Left ventricle myocardium superior (tissue), 1 donor: ENCODE results near the gene NMRK2. TPM values are rescaled to one million over a fixed set of nuclear protein-coding genes. Genes with fewer than 3 reads are reported as not detected.
"Not testable (repeated sequence)": the region's sequence is repeated elsewhere in the genome, so short reads cannot be mapped to it uniquely, and the experiment has no call there.

Experiments used
- ATAC-seq: fragments of 200-7000 bp; cut with Tn5 transposase; one replicate; pipeline ENCODE4 v1.9.1; 2020; ENCODE audit warnings: mild to moderate bottlenecking, moderate library complexity
- DNase-seq: peaks from one replicate; pipeline ENCODE4 v3.0.0-alpha.2; 2020
- intact Hi-C: fragments of 100-400 bp; cut with micrococcal nuclease; formaldehyde crosslinking; loops from one replicate; pipeline ENCODE4 v1.11.0; 2022
- long read RNA-seq: library from polyadenylated mRNA; unstranded; transcript quantifications from one replicate; pipeline ENCODE4 v2.0.0, GENCODE V29; 2021
- total RNA-seq: library from RNA; stranded (reverse); fragmentation: NEBNext Ultra II Directional; extraction: Animal tissue kit (Norgen Biotek cat#: 25700); gene quantifications from one replicate; pipeline ENCODE4 v1.2.1, GENCODE V29; 2021
- donor health status: DM: no; HTN: yes; CAD: no; lungs with severe emphysema.

NMRK2 gene, protein sequence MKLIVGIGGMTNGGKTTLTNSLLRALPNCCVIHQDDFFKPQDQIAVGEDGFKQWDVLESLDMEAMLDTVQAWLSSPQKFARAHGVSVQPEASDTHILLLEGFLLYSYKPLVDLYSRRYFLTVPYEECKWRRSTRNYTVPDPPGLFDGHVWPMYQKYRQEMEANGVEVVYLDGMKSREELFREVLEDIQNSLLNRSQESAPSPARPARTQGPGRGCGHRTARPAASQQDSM
- 1,046 TPM for total RNA-seq
- long read RNA-seq, transcript NMRK2-202 (7 exons, 869 nt): major isoform, 12 of 1,281 reads
- long read RNA-seq, partial matches to known transcripts: 1,181 of 1,281 reads
- long read RNA-seq, other reads (novel, unspliced or antisense): 88 of 1,281 reads

DNA sequence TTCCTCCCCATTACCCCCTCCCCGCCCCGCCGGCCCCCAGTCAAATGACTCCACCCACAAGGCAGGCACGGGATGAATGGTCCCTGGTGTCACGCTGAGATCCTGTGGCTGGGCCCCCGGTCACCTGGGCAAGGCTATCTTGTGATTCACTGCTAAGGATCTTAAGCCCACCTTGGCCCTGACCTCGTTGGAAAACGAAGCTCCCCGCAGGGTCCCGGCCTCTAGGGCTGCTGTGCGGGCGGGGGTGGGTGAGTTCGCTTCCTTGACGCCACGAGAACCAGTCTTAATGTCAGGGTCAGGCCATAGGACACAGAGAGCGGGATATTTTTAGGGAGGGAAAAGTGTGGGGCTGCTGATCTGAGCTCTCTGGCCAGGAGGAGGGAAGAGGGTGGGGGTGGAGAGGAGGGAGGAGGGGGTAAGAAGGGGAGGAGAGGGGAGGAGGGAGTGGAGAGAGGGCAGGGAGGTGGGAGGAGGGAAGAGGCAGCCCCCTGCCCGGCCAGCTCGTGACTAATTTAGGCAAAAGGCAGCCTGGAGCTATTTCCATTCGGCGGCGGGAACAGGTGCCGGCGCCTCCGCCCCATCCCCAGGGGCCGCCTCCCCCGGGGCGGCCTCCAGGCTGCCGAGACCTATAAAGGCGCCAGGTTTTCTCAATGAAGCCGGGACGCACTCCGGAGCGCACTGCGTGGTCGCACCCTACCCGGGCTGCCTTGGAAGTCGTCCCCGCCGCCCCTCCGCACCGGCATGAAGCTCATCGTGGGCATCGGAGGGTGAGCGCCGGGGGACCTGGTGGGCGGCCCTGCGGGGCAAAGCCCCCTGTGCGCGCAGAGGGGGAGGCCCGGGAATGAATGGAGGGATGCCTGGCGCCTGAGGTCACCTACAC lies at the start of gene NMRK2:
NMRK2 (plus strand) TSS at position 139 of the 880 bp plus-strand sequence; CDS start at position 742, 603 bp downstream.
- ATAC-seq (peak; percentile 65), DNase-seq (peak; percentile 84)
- intact Hi-C loops: no loop called here

DNA sequence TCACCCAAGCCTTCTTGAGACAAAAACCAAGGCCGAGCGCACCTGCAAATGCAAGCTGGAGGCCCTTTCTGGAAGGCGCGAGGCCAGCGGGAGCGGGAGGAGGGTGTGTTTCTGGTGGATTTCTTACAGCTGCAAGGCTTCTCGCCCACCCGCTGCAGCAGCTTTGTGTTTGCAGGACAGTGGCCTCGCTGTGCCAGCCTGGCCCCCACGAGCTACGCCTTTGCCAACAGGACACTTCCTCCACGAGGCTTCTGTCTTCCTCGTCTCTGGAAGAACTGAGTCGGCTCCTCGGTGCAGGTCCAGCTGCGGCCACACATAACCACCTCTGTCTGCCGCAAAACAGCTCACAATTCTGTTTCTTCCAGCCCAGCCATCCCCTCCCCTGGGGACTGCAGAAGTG lies 42.3 kb upstream of the NMRK2 start:
- intact Hi-C loops: no loop called here

DNA sequence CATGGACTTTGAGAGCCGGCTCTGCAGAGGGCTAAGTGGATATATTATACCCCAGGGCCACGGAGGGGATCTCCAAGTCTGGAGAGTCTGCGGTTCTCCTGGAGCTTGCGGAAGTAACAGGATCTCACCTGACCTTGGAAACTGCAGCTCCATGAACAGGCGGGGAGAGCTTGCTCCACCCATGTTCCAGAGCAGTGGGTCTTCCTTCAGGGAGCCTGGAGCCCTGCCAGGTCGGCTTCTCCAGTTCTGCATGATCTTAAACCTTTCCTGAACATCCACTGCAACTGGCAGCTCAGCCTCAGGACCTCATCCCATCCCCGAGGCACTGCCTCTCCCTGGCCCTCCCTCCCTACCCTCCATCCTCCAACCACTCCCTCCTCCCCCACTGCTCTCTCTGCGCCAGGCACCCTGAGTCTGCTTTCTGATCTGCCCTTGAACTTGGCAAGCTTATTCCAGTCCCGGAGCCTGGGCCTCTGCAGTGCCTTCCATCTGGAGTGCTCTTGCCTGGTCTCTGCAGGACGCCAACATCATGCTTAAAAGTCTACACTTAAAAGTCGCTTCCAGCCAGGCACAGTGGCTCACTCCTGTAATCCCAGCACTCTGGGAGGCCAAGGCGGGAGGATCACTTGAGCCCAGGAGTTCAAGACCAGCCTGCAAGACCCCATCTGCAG lies 39.2 kb upstream of the NMRK2 start:
- intact Hi-C loops: no loop called here
- peak; percentile 87 for ATAC-seq

More for the DNA sequence above, 42.3 kb upstream of the NMRK2 start:
- ATAC-seq (no peak), DNase-seq (no peak)

DNA sequence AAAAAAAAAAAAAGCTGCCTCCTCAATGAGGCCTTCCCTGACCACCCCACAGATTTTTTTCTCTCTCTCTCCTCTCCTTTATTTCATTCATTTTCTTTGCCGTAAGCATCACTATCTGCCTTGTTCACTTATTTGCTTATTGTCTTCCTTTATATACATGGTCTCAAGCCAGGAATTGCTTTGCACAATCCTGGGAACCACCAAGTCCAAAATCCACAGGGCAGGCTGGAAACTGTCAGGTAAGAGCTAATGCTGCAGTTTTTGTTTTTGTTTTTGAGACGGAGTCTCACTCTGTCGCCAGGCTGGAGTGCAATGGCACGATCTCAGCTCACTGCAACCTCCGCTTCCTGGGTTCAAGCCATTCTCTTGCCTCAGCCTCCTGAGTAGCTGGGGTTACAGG lies 37.9 kb upstream of the NMRK2 start:
- ATAC-seq, intact Hi-C loops, DNase-seq: not testable (repeated sequence)

More for the DNA sequence above, 39.2 kb upstream of the NMRK2 start:
- no peak for DNase-seq

DNA sequence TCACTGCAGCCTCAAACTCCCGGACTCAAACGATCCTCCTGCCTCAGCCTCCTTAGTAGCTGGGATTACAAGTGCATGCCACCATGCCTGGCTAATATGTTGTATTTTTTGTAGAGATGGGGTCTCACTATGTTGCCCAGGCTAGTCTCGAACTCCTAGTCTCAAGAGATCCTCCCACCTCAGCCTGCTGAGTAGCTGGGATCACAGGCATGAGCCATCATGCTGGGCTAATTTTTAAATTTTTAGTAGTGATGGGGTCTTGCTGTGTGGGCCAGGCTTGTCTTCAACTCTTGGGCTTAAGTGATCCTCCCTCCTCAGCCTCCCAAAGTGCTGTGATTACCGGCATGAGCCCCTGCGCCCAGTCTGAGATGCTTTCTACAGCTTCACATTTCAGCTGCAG lies 37.1 kb upstream of the NMRK2 start:
- ATAC-seq: no peak
- DNase-seq: no peak
- intact Hi-C loops: no loop called here

DNA sequence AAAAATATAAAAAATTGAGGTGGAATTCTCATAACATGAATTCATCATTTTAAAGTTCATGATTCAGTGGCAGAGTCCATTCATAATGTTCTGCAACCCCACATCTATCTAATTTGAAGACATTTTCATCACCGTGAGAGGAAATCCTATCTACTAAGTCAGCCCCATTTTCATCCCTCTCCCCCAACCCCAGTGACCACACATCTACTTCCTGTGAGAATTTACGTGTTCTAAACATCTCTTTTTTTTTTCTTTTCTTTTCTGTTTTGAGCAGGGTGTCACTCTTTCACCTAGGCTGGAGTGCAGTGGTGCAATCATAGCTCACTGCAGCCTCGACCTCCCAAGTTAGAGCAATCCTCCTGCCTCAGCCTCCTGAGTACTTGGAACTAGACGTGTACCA lies 34.9 kb upstream of the NMRK2 start:
- ATAC-seq: no peak
- intact Hi-C loops: no loop called here
- no peak for DNase-seq

DNA sequence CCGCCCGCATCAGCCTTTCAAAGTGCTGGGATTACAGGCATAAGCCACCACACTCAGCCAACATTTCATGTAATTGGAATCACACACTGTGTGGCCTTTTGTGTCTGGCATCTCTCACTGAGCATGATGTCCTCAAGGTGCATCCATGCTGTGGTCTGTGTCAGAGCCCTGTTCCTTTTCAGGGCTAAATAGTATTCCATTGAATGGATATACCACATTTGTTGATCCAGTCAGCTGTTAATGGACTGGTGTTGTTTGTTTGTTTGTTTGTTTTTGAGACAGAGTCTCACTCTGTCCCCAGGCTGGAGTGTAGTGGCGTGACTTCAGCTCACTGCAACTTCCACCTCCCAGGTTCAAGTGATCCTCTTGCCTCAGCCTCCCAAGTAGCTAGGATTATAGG lies 34.4 kb upstream of the NMRK2 start:
- no peak for ATAC-seq
- intact Hi-C loops: no loop called here
- no peak for DNase-seq

DNA sequence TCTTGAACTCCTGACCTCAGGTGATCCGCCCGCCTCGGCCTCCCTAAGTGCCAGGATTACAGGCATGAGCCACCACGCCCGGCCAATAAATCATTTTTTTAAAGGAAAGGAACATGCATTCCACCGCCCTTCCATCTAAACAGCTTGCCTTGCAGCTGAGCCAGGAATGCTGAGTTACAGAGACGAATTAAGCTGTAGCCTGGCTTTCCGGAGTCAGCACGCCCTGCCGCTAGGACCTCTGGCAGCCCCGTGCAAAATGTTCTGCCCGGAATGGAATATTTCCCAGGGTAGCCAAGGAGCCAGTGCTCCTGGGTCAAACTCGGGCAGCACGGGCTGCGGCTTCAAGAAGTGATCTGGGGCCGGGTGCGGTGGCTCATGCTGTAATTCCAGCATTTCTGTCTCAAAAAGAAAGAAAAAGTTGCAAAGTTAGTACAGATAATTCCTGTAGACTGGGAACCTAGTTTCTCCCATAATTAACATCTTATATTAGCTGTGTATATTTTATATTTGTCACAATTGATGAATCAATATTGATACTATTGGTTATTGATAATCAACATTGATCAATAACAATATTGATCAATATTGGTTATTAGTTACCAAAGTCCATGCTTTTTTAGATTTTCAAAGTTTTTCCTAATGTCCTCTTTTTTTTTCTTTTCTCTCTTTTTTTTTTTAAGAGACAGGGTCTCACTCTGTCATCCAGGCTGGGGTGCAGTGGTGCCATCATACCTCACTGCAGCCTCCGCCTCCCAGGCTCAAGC lies 33.2 kb upstream of the NMRK2 start:
- peak; percentile 57 for ATAC-seq
- no peak for DNase-seq
- intact Hi-C loops: no loop called here

DNA sequence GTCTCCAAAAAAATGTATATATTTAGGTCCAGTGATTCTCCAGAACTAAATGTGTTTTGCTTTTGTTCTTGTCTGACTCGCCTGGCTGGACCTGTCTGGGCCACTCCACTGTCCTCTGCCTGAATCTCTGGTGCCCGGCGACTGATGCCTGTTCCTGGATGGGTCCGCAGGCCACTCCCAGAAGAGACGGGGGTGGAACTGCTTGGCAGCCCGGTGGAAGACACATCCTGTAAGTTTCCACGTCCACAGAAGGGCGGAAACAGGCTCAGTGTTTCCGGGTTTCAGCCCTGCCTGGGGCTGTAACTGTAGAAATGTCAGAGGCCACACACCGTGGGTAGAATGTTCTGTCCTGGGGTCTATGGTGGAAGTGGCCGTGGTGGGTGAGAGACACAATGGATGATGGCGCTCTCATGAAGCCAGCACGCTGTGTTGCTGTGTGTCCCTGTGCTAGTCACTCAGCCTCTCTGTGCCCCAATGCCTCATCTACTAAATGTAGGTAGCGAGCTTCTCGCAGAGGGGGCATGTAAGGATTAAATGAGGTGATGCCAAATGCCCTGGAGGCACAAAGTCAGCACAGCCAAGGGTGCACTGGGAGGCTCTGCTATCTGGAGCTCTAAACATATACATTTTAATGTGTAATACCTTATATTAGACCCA lies 30.4 kb upstream of the NMRK2 start:
- intact Hi-C loops: no loop called here
- DNase-seq (no peak), ATAC-seq (no peak)

DNA sequence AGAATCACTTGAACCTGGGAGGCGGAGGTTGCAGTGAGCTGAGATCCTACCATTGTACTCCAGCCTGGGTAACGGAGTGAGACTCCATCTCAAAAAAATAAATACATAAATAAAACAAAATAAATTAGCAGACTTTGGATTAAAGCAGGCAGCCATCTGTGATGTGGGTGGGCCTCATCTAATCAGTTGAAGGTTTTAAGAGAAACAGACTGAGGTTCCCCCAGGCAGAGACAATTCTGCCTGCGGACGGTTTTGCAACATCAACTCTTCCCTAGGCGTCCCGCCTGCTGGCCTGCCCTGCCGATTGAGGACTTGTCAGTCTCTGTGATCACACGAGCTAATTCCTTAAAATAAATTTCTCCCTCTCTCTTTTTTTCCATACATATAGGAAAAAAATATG lies 28.6 kb upstream of the NMRK2 start:
- DNase-seq (no peak), ATAC-seq (no peak)
- intact Hi-C loops: no loop called here

DNA sequence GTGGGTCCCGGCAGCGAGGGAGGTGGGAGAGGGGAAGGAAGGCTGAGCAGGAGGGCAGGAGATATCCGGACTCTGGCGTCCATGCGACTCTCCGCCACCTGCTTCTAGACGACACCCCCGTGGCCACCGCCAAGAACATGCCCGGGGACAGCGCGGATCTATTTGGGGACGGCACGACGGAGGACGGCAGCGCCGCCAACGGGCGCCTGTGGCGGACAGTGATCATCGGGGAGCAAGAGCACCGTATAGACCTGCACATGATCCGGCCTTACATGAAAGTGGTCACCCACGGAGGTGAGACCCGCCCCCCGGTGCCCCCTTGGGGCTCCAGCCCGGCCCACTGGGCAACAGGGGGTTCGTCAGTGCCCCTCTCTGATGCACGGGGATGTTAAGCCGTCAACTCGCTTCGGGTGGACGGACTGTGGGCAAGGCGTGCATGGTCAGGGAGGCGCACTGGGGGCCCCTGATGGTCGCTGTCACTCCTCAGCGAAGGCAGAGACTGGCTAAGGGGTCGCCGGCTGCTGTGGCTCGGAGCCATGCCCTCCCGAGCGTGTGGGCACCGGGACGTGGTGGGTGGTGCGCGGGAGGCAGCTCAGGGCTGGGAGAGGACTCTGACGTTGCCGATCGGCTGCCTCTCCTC lies 25.1 kb upstream of the NMRK2 start:
- DNase-seq (no peak), ATAC-seq (no peak)
- intact Hi-C loops: no loop called here

DNA sequence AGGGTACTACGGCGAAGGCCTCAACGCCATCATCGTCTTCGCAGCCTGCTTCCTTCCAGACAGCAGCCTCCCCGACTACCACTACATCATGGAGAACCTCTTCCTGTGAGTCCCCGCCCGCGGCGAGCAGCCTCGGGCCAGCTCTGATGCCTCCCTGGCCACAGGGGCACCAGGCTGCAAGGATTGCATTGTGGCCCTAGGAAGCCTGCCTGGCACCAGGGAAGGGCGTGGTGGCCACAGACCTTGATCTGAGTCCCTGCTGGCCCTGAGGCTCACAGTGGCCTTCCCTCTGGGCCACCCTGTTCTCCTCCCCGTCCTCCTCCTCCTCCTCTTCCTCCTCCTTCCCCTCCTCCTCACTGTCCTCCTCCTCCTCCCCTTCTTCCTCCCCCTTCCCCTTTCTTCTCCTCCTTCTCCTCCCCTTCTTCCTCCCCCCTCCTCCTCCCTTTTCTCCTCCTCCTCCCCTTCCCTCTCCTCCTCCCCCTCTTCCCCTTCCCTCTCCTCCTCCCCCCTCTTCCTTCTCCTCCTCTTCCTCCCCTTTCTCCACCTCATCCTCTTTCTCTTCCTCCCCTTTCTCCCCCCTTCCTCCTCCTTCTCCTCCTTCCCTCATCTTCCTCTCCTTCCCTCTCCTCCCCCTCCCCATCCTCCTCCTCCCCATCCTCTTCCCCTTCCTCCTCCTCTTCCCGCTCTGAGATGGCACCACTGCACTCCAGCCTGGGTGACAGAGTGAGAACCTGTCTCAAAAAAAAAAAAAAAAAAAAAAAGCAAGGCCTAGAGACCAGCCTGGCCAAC lies 24.4 kb upstream of the NMRK2 start:
- ATAC-seq (no peak), DNase-seq (no peak)
- intact Hi-C loops: no loop called here

DNA sequence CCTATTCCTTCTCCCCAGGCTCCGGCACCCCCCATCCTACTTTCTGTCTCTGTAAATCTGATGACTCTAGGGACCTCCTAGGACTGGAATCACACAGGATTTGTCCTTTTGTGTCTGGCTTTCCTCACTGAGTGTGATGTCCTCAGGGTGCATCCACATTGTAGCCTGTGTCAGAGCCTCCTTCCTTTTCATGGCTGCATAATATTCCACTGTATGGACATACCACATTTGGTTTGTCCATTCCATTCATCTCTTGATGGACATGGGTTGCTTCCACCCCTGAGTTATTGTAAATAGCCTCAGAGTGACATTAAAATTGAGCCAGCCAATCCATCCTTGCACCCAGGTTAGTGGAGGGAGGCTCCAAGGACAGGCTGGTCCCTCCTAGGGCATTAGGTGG lies 22.8 kb upstream of the NMRK2 start:
- intact Hi-C loops: no loop called here
- ATAC-seq: no peak

DNA sequence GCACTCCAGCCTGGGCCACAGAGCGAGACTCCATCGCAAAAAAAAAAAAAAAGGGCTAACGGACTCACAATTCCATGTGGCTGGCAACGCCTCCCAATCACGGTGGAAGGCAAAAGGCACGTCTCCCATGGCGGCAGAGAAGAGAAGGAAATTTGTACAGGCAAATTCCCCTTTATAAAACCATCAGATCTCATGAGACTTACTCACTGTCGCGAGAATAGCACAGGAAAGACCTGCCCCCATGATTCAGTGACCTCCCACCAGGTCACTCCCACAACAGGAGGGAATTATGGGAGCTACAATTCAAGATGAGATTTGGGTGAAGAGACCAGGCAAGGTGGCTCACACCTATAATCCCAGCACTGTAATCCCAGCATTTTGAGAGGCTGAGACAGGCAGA lies 18.7 kb upstream of the NMRK2 start:
- intact Hi-C loops: no loop called here
- DNase-seq: no peak
- ATAC-seq: no peak

More for the DNA sequence above, 22.8 kb upstream of the NMRK2 start:
- DNase-seq: no peak

DNA sequence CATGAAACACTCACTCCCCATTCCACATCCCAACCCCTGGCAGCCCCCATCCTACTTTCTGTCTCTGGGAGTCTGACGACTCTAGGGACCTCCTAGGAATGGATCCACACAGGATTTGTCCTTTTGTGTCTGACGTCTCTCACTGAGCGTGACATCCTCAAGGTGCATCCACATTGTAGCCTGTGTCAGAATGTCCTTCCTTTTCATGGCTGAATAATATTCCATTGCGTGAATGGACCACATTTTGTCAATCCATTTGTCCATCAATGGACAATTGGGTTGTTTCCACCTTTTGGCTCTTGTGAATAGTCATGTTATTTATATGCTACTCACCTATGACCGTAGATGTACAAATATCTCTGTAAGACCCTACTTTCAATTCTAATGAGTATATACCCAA lies 16.8 kb upstream of the NMRK2 start:
- intact Hi-C loops: no loop called here
- no peak for ATAC-seq
- DNase-seq: no peak

DNA sequence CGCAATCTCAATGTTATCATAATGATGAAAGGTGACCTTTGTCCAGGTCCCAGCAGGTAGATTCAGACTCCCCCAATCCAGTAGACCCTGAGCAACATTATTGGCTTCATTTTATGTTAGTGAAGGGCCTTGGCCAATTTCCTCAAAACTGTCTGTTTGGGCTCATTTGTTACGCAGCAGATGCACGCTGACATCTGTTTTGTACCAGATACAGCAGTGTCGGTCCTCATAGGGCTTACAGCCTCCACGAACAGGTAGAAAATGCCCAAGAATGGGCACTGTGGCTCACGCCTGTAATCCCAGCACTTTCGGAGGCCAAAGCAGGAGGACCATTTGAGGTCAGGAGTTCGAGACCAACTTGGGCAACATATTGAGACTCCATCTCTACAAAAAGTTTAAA lies 13.1 kb upstream of the NMRK2 start:
- DNase-seq (no peak), ATAC-seq (no peak)
- intact Hi-C loops: no loop called here

DNA sequence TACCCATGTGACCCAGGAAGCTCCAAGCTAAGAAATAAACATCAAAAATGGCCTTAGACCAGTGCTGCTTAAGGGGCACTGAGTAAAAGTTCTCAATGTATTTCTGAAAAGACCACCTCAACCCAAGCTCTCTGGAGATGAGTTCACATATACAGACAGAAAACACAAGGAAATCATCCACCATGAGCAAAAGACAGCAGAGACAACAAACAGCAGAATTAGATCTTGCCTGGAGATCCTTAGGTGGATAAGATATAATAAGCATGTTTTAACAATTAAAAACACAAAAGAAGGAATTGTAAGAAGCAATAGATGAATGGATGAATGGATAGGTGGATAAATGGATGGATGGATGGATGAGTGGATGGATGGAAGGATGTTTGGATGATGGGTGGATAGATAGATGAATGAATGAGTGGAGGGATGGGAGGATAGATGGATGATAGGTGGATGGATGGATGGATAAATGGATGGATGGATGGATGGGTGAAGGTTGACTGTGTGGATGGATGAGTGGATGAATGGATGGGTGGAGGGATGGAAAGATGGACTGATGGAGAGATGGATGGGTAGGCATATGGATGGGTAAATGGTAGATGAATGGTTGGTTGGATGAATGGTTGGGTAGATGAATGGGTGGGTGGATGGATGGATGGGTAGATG lies 9.6 kb upstream of the NMRK2 start:
- intact Hi-C loops: no loop called here
- DNase-seq: no peak
- no peak for ATAC-seq
